ENCODE measurements around the gene C7orf33.

- TF ChIP-seq CTCF (IDR thresholded peaks at IDR 0.05; ENCODE audit: control extremely low read depth in 1 of 3, insufficient read depth in 1 of 3, low read depth in 1 of 3, low read length in 3 of 3) (no peak), SUZ12 (IDR thresholded peaks at IDR 0.05; ENCODE audit: low read length) (no peak), RAD21 (IDR thresholded peaks at IDR 0.05 in 1 of 2, conservative IDR thresholded peaks at IDR 0.05 in 1 of 2; ENCODE audit: low read depth in 2 of 2, low read length in 2 of 2) (no peak), POLR2AphosphoS5 (IDR thresholded peaks at IDR 0.05; ENCODE audit: low read depth, low read length) (no peak), USF2 (IDR thresholded peaks at IDR 0.05; ENCODE audit: low read length) (no peak), POLR2A (IDR thresholded peaks at IDR 0.05; ENCODE audit: control extremely low read depth in 1 of 2, low read depth in 2 of 2, low read length in 2 of 2) (no peak), EGR1 (IDR thresholded peaks at IDR 0.05; ENCODE audit: borderline replicate concordance, low read depth, low read length) (no peak), ZNF274 (IDR thresholded peaks at IDR 0.05; ENCODE audit: borderline replicate concordance, extremely low read depth, low read length) (no peak), ATF3 (IDR thresholded peaks at IDR 0.05; ENCODE audit: insufficient read depth, low read depth, low read length) (no peak), GTF2F1 (IDR thresholded peaks at IDR 0.05; ENCODE audit: borderline replicate concordance, low read depth, low read length) (no peak), CHD1 (IDR thresholded peaks at IDR 0.05; ENCODE audit: low read depth, low read length) (no peak), CHD2 (IDR thresholded peaks at IDR 0.05; ENCODE audit: low read length) (no peak), SP2 (IDR thresholded peaks at IDR 0.05; ENCODE audit: low read length) (no peak), NRF1 (IDR thresholded peaks at IDR 0.05; ENCODE audit: low read depth, low read length) (no peak)
Observed at GRCh38 chr7:148566736-148567135, 23.8 kb upstream of the C7orf33 start.

Data from H1 (cell line).